Stimulated activated CD4-positive, alpha-beta T cell treated with anti-CD3 and anti-CD28 coated beads, Interleukin-2, amount 100 ng/mL, for 48 hours (primary cell): ENCODE results near the gene DNAJB5.

Source experiments
- DNase-seq, 2 donors: peaks; one replicate each; pipeline ENCODE4 v3.0.0-alpha.2; 2020

The DNAJB5 gene

GRCh38 chr9:34985311-34985899, 4.1 kb upstream of the DNAJB5 start:
- DNase-seq, result peak; percentile 63 to 65

- DNase-seq, result no peak
These were observed 3.0 kb upstream of the DNAJB5 start for GRCh38 chr9:34986540-34987047.

DNA sequence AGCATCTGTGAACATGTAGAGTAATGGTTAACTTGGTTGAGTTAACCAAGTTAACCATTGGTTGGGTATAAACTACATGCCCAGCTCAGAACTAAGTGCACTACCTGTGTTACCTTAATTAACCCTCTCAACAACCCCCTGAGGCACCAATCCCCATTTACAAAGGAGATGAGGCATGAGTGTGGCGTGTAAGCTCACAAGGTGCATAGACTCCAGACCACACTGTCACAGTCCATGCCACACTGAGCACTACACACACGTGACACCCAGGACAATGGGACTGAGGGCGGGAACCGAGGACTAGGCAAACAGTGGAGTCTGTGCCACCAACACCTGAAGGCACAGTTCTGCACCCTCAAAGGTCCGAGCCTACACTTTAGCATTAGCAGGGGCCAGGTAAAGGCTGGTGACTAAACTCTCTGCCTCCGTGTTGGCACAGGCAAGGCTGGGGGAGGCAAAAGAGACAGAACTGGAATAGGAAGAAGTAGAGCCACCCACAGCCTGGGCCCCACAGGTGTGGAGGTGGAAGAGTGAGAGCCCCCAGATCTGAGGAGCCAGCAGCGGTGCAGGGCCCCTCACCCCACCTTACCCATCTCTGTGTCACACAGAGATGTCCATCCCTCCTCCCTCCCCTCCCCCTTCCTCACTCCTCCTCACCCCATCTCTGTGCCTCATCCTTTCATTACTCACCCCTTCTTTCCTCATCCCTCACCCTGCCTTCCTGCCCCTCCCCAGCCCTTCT, 2.2 kb upstream of the DNAJB5 start:
- no peak for DNase-seq

DNA sequence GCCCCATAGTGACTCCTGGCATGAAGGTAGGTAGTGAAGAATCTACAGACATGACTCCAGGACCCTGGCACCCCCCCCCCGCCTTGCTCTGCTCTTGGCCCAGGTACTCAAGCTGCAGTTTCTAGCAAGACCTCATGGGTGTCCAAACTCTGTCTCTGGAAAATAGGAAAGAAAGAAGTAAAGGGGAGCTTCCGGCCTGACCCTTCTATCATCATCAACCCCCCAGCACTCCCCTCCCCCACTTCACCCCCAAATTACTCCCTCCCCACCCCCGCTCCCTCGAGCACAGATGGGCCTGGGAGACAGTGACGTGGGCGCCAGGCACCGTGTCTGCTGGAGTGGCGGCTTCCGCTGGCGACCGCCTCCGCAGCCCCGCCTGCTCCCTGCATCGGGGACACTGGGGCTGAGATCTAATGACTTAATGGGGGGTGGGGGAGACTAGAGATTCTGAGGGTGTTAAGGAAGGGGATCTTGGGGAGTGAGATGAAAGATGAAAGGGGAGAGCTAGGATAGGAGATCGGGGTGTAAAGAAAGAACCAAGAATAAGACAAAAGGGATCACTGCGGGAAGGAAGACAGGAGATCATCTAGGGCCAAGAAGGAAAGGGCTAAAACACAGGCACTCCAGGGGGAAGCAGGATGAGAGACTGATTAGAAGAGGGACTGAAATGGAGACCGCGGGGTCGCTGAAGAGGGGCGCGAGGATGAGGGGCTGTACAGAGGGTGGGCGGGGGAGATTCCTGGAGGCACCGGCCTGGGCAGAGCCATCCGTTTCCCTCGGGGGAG, 1.1 kb upstream of the DNAJB5 start:
- DNase-seq, result peak in 1 of 2 donors; percentile 34

GRCh38 chr9:34989946-34990635, 546 bp downstream of the DNAJB5 start:
- no peak for DNase-seq

- no peak for DNase-seq
These were observed 1.5 kb downstream of the DNAJB5 start for GRCh38 chr9:34990908-34991606.

DNA sequence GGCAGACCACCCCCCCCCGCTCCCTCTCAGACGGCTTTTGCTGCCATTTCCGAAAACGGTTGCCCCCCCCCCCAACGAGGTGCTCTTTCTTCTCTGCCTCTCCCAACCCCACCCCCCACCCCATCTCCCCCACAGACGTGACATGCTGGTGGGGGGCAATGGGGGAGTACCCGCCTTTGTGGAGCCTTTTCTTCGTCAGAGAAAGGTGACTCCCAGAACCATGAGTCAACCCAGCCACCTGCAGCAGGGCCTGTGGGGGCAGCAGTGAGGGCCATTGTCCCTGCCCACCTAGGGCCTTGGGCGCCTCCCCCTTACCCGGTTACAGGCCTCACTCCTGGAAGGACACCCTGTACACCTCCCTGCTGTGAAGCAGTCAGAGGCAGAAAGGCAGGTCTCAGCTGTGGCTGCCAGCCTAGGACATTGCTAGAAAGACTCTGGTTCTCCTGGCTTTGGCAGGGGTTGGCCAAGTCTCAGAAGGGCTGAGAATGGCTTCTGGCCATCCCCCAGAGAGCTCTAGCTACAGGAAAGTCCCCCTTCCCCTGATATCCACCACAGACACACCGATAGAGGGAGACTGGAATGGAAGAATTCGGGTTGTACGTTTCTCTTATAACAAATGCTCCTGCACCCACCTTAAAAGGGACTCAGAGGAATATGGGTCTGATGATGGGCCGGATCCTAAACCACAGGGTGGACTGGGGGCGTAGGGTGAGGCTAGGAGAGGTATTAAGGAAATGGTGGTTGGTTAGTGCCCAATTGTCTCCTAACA, 2.2 kb downstream of the DNAJB5 start:
- no peak for DNase-seq

- DNase-seq, result peak; percentile 51
These were observed 2.9 kb downstream of the DNAJB5 start for GRCh38 chr9:34992376-34992951.

GRCh38 chr9:34993502-34994259, 4.1 kb downstream of the DNAJB5 start:
- no peak for DNase-seq

DNA sequence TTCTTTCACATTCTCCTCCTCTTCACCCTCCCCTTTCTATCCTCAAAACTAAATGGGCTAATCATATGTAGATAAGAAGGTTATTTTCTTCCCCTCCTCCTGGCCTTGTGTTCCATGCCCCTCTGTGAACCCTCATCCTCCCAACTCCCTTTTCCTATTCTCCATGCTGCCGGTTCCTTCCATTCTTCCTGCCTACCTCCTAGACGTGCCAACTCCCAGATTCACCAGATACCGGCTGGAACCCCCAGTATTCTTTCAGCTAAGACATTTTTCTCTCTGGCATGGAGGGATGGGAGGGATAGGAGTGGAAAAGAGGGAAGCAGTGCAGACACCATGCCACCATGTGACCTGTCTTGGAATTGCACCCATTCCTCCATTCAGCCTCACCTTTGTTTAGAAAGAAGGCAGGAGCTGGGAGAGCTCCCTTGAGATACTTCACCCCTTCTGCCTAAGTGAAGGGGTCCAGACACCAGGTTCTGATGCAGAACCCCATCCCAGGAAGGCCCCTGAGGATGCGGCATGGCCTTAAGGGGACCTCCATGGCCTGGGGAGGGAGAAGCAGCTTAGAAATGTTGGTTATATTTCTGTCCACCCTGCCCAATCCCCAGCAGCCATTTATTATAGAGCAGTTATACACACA, 4.8 kb downstream of the DNAJB5 start:
- no peak for DNase-seq

DNA sequence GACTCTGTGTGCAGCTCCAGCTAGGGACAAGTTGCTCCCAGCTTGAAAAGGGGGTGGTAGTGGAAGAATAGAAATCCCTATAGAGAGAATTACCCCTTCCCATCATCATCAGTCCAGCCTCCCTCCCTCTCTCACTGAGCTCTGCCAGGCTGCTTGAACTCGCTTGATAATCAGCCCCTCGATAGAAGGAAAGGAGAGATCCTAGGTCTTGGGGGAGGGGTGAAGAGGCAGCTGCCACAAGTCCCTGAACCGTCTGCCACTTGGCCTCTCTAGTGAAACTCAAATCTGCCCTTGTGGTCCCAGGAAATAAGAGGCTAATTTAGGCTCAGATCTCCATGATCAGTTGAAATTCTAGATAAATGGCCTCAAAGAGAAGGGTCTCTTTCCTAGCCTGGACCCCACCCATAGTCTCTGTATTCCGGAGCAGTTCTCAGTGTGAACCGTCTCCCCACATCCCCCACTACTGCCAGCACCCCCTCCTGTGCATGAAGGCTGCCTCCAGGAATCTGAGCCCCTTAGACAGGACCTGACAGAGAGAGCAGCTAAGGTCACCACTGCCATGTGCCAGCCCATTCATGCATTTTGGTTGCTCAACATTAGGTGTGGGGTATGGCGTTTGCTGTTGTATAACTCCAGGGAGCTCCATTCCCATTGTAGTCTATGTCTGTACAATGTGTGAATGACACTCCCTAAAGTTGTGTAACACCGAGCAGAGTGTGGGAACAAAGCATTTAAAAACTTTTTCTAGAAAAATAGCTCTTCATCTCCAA, 5.5 kb downstream of the DNAJB5 start:
- DNase-seq, result no peak

DNA sequence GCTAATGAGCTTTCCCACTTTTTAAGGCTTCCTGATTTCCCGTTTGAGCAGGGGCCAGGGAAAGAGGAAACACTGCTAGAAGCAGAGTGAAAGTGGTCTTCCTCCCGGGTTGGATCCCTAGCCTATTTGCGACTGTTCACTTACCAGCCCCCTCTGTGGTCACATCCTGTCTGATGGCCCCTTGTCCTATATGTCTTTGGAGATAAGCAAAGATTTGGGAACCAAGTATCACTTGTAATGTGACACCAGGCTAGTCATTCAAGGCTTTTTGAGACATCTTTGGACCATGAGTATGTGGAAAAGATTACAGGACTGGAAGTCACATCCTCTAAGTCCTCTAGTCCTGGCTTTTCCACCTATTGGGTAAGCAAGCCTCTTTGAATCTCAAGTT, 6.1 kb downstream of the DNAJB5 start:
- no peak for DNase-seq

- no peak for DNase-seq
These were observed 6.8 kb downstream of the DNAJB5 start for GRCh38 chr9:34996181-34996904.

GRCh38 chr9:34996905-34997279, 7.3 kb downstream of the DNAJB5 start:
- no peak for DNase-seq

GRCh38 chr9:34997379-34997781, 7.8 kb downstream of the DNAJB5 start:
- DNase-seq, result no peak

DNA sequence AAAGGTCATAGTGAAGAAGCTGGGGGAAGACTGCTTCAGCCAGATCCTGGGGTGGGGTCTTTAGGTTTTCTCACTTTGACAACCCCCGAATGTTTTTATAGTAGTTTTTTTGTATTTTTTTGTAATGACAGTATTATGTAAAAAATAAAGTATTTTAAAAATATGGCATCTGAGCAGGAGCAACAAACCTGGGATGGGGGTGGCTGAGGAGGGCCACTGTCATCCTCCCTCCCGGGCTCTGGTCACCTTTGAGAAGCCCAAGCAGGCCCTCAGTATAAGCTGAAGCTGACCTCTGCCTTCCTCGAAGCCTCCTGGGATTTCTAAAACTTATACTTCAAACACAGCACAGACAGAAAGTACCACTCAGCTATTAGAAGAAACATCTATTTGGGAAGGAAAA, 8.7 kb downstream of the DNAJB5 start:
- DNase-seq, result no peak

- no peak for DNase-seq
These were observed 10.0 kb downstream of the DNAJB5 start for GRCh38 chr9:34999576-34999975.

GRCh38 chr9:35000535-35001284, 11.2 kb downstream of the DNAJB5 start:
- DNase-seq, result no peak
